GM13976 (cell line): ENCODE data around the gene TLK2.

Experiments used
- DNase-seq: peaks from one replicate; pipeline ENCODE4 v3.0.0; 2012; ENCODE audit warnings: low spot score
- in situ Hi-C: fragments of 300-500 bp; cut with MboI; formaldehyde crosslinking; loops from one replicate; pipeline ENCODE4 v1.12.0; 2022; ENCODE audit warnings: low sequenced_read_pairs, mixed read lengths, inconsistent platforms; ENCODE audit not compliant: unreplicated experiment
- TF ChIP-seq, protein P1 (sequence below): IDR thresholded peaks from 2 replicates; pipeline ENCODE4 v1.5.1; 2012; ENCODE audit warnings: borderline replicate concordance, mild to moderate bottlenecking; ENCODE audit not compliant: insufficient read depth; ENCODE audit errors: extremely low read depth, missing control alignments, control extremely low read depth

TLK2 gene

DNA sequence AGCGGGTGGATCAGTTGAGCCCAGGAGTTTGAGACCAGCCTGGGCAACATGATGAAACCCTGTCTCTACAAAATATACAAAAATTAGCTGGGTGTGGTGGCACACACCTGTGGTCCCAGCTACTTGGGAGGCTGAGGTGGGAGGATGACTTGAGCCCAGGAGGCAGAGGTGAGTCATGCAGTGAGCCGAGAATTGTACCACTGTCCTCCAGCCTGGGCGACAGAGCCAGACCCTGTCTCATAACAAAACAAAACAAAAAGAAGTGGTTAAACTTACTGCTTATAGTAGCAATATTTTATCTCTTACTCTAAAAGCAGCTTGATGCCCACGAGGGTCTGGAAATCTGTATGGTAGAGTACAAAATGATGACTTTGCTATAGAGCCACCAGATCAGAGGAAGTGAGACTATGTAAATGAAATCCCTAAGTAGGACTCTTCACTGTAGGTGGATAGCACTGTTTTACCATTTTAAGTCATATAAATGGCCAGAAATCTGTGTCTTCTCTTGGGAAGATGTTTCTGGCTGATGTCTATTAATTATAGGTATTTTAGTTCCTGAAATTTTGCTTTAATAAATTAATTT lies 88.5 kb downstream of the TLK2 start:
- DNase-seq: no peak
- in situ Hi-C loops: no loop called here
- TF ChIP-seq, protein P1, sequence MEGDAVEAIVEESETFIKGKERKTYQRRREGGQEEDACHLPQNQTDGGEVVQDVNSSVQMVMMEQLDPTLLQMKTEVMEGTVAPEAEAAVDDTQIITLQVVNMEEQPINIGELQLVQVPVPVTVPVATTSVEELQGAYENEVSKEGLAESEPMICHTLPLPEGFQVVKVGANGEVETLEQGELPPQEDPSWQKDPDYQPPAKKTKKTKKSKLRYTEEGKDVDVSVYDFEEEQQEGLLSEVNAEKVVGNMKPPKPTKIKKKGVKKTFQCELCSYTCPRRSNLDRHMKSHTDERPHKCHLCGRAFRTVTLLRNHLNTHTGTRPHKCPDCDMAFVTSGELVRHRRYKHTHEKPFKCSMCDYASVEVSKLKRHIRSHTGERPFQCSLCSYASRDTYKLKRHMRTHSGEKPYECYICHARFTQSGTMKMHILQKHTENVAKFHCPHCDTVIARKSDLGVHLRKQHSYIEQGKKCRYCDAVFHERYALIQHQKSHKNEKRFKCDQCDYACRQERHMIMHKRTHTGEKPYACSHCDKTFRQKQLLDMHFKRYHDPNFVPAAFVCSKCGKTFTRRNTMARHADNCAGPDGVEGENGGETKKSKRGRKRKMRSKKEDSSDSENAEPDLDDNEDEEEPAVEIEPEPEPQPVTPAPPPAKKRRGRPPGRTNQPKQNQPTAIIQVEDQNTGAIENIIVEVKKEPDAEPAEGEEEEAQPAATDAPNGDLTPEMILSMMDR: no peak

DNA sequence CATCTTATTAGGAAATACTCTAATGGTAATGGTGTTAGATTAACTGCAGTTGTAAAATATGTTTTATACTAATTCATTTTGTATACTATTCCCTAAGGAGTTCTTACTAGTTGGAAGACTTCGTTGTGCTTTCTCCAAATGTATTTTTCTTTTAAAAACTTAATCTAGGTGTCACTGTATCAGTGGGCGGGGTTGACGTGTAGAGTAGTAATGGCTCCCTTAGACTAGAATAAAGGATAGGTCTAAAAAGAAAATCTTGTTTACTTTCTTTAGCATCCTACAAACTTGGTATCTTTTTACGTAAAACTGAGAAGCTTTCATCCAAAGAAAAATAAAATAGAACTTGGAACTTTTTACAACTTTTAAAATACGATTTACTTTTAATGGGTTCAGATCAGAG lies 93.9 kb downstream of the TLK2 start:
- in situ Hi-C loops: no loop called here
- no peak for DNase-seq
- TF ChIP-seq, protein P1: no peak

DNA sequence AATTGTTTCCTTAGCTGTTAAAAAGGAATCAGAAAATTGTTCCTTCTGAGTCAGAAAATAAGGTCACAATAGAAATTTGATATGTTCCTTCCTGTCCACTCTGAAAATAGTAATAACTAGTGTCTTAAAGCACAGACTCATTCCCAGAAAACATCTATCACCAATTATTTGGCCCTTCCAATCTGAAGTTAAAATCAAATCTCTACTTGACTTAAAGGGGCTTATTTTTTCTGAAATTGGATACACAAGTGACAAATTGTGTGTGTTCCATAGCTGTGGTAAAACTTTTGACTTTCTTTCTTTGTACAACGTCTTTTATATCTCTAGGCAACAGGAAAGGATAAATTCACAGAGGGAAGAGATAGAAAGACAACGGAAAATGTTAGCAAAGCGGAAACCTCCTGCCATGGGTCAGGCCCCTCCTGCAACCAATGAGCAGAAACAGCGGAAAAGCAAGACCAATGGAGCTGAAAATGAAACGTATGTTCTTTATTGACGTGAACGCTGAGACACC lies 94.3 kb downstream of the TLK2 start:
- TF ChIP-seq, protein P1: no peak
- DNase-seq: no peak
- in situ Hi-C loops: no loop called here

DNA sequence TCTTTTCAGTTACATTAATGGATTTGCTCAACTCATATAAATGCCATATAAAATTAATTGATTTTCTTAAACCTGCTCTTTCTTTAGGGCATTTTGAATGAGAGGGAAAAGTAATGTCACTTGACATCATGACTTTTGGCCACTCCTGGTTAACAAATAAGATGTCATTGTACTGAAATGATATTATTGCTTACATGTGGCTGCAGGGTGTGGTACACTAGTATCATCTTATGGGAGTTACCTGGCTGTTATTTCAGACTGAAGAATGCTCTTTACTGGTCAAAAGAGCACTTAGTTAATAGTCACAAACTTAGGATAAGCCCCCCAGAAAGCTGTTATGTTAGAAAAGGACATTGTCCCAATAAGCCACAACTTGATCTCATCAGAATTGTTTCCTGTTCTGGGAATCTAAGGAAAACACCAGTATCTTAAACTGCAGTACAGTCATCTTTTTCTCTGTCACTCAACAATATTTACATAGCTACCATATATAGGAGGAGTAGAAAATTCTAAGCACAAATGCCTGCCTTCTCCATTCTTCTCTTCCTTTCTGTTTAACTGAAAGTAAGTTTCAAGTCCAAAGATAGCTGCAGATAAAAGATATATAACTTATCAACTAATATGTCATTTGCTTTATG lies 95.0 kb downstream of the TLK2 start:
- DNase-seq: no peak
- in situ Hi-C loops: no loop called here
- TF ChIP-seq, protein P1: no peak

DNA sequence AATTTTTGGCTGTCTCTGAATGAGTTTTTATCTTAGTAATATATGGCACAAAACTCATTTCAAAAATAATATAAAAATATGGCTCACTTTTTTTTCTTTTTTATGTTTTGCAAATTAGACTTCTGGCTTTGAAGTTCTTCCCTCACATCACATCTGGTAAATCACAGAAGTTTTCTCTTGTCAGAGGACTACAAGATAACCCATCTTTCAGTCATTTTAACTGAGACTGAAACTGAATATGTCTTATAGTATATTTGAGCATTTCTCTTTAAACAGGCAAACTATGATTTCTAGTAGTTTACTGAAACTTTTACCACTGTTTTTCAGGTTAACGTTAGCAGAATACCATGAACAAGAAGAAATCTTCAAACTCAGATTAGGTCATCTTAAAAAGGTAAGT lies 97.8 kb downstream of the TLK2 start:
- TF ChIP-seq, protein P1: no peak
- no peak for DNase-seq
- in situ Hi-C loops: no loop called here

DNA sequence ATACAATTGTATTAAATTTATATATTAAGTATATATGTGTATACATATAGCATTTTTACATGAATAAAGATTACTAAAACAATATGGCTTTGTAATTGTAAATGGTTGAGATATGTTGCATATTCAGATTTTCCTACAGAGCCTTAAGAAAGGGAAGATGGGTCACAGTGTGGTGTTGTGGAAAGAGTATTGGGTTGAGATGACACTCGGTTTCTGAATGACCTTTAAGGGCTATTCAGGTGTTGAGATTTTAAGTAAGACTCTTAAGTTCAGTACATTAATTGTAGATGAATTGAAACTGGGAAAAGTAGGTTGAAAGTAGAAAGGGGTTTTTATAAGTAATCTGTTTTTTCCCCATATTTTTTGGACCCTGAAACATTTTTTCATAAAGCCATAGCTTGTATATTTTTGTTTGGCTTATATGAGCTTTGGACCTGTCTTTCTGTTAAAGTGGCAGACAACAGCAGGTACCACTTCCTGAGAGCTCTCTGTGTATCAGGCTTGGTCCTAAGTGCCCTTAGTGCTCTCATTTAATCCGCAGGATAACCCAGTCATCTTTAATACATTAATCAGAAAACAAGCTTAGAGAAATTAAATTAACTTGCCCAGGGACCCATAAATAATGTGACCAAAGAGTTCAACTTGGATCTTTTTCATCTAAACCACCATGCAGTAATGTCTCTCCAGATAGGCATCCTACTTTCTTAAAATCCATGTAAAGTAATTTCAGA lies 100.3 kb downstream of the TLK2 start:
- DNase-seq: no peak
- TF ChIP-seq, protein P1: no peak
- in situ Hi-C loops: no loop called here
